Measurements from ENCODE around the gene SLC33A1.

The SLC33A1 gene

DNA sequence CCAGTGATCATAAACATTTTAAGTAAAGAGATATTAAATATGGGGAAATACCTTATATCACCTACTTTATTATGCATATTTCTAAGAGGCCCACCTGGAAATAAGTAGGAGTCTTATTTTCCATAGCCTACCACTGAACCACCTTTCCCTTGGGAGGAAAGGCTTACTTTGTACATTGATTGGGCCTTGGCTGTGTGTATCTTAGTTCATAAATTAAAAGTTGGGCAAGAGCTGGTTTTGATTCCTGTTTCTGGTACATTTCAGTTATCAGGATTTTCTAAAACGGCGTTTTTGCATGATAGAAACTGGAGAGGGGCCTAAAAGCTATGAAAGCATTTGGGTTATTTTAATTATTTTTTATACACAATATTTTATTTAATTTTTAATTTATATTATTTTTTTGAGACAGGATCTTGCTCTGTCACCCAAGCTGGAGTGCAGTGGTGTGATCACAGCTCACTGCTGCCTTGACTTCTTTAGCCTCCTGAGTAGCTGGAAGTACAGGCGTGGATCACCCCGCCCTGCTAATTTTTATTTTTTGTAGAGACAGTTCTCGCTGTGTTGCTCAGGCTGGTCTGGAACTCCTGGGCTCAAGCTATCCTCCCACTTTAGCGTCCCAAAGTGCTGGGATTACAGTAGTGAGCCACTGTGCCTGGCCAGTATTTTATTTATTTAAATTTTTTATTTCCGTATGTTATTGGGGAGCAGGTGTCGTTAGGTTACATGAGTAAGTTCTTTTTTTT is 18.8 kb upstream of the SLC33A1 start:
- TF ChIP-seq CTCF (IDR thresholded peaks at IDR 0.05; ENCODE audit: low read depth, low read length, missing control alignments): no peak
- in situ Hi-C loops (cut with HindIII; ENCODE audit: low sequenced_read_pairs): no loop called here
- no peak overlapping the region for H3K4me3 ChIP-seq (ENCODE audit: low read depth, low read length)
- no peak for DNase-seq (ENCODE audit: low read depth)

- H3K4me3 ChIP-seq (ENCODE audit: low read depth, low read length): peak overlapping the region; percentile 92
- no peak for TF ChIP-seq CTCF (IDR thresholded peaks at IDR 0.05; ENCODE audit: low read depth, low read length, missing control alignments)
- in situ Hi-C loops (cut with HindIII; ENCODE audit: low sequenced_read_pairs): no loop called here
- no peak for DNase-seq (ENCODE audit: low read depth)
These were observed 17.5 kb upstream of the SLC33A1 start for GRCh38 chr3:155871746-155872158.

DNA sequence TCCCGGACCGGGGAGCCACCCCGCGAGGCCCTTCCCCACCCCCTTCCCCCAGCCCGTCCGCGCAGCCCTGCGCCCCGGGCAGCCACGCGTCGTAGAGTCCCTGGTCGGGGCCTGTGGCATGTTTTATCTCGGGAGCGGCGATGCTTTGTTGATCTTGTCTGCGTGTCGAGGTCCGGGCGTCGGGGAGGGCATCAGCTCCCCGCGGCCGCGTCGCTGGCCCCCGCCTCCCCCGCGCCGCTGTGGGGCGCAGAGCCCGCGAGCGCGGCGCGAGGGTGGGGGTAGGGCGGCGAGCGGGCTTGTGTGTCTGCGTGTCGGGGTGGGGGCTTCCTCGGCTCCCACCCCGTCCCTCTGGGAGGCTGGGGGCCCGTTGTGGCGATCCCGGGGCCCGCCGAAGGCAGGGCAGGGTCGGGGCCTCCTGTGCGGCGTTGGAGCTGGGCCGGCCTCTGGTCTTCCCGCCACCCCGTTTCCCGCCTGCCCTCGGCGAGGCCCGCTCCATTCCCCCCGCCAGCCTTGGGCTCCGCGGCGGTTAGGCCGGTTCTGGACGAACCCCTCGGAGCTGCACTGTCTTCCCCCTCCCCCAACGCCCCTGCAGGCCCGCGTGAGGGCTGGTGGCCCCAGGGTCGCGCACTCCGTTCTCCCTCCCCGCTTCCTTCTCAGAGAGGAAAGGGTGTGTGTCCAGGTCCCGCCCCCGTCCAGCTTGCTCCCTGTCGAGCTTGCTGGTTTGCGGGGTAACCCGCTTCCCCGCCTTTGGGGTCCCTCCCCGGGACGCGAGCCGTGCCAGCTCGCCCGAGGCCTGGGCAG is 16.9 kb upstream of the SLC33A1 start:
- DNase-seq (ENCODE audit: low read depth): no peak
- in situ Hi-C loops (cut with HindIII; ENCODE audit: low sequenced_read_pairs): no loop called here

DNA sequence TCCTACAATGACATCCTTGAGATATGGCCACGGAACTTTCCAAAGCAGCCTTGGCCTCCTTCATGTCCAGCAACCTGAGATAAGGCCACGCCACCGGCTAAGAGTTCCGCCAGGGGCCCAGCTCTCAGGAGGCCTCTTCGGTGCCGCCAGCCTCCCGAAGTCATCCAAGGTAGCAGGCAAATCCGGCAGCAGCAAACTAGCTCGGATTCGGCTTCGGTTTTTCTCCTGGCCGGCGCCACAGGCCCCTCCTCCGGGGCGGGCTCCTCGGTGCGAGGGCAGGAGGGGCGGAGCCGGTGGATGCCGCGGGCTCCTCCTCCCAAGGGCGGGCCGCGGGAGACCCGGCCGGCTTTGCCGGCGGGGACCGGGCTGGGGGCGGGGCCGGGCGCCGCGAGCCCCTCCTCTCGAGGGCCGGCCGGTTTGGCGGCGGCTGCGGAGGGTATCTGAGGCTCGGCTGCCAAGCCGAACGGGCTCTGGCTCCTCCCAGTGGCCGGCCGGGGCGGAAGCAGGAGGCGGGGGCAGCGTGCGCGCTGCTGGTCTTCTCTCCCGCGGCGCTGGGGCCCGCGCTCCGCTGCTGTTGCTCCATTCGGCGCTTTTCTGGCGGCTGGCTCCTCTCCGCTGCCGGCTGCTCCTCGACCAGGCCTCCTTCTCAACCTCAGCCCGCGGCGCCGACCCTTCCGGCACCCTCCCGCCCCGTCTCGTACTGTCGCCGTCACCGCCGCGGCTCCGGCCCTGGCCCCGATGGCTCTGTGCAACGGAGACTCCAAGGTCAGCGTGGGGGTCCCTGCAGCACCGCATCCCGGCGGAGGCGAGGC is 16.1 kb upstream of the SLC33A1 start, which contains the start of gene GMPS:
GMPS (plus strand) TSS at position 518 of the 812 bp plus-strand sequence; CDS start at position 739, 221 bp downstream.
- in situ Hi-C loops (cut with HindIII; ENCODE audit: low sequenced_read_pairs): no loop called here
- DNase-seq (ENCODE audit: low read depth): peak; percentile 82
- TF ChIP-seq CTCF (IDR thresholded peaks at IDR 0.05; ENCODE audit: low read depth, low read length, missing control alignments): peak; percentile 15
- H3K4me3 ChIP-seq (ENCODE audit: low read depth, low read length): peak within 1 kb of the TSS; percentile 92

More for the DNA sequence above, 16.9 kb upstream of the SLC33A1 start:
- no peak for TF ChIP-seq CTCF (IDR thresholded peaks at IDR 0.05; ENCODE audit: low read depth, low read length, missing control alignments)
- H3K4me3 ChIP-seq (ENCODE audit: low read depth, low read length): peak overlapping the region; percentile 92

GRCh38 chr3:155869691-155870090 is 15.5 kb upstream of the SLC33A1 start:
- no peak for DNase-seq (ENCODE audit: low read depth)
- in situ Hi-C loops (cut with HindIII; ENCODE audit: low sequenced_read_pairs): no loop called here
- peak overlapping the region; percentile 43 for H3K4me3 ChIP-seq (ENCODE audit: low read depth, low read length)
- no peak for TF ChIP-seq CTCF (IDR thresholded peaks at IDR 0.05; ENCODE audit: low read depth, low read length, missing control alignments)

All from astrocyte of the cerebellum (primary cell).